Measurements from ENCODE around the gene RNF224.
"Not testable (repeated sequence)": the region's sequence is repeated elsewhere in the genome, so short reads cannot be mapped to it uniquely, and the experiment has no call there.

DNA sequence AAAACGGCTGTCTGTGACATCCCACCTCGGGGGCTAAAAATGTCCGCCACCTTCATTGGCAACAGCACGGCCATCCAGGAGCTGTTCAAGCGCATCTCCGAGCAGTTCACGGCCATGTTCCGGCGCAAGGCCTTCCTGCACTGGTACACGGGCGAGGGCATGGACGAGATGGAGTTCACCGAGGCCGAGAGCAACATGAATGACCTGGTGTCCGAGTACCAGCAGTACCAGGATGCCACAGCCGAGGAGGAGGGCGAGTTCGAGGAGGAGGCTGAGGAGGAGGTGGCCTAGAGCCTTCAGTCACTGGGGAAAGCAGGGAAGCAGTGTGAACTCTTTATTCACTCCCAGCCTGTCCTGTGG, 15.9 kb downstream of the RNF224 start:
- TF ChIP-seq, protein P1, sequence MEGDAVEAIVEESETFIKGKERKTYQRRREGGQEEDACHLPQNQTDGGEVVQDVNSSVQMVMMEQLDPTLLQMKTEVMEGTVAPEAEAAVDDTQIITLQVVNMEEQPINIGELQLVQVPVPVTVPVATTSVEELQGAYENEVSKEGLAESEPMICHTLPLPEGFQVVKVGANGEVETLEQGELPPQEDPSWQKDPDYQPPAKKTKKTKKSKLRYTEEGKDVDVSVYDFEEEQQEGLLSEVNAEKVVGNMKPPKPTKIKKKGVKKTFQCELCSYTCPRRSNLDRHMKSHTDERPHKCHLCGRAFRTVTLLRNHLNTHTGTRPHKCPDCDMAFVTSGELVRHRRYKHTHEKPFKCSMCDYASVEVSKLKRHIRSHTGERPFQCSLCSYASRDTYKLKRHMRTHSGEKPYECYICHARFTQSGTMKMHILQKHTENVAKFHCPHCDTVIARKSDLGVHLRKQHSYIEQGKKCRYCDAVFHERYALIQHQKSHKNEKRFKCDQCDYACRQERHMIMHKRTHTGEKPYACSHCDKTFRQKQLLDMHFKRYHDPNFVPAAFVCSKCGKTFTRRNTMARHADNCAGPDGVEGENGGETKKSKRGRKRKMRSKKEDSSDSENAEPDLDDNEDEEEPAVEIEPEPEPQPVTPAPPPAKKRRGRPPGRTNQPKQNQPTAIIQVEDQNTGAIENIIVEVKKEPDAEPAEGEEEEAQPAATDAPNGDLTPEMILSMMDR (conservative IDR thresholded peaks at IDR 0.05; ENCODE audit: low read depth, low read length) = not testable (repeated sequence)
- not testable (repeated sequence) for TF ChIP-seq EZH2 (IDR thresholded peaks at IDR 0.05; ENCODE audit: borderline replicate concordance, low read depth, low read length, poor library complexity, severe bottlenecking)

Data from A673 (cell line).